Breast epithelium (tissue), 3 donors: ENCODE results near the gene CDC14B.
"Not testable (repeated sequence)": the region's sequence is repeated elsewhere in the genome, so short reads cannot be mapped to it uniquely, and the experiment has no call there.

Source experiments
- CTCF ChIP-seq, 3 donors: fragments of 450-650 bp; IDR thresholded peaks; one replicate each; pipeline ENCODE4 v1.5.1; 2016 to 2017; ENCODE audit warnings: antibody characterized with exemption in 3 of 3, mild to moderate bottlenecking in 3 of 3, moderate library complexity in 3 of 3
- POLR2AphosphoS5 ChIP-seq, 3 donors: sonication (generic); formaldehyde crosslinking; IDR thresholded peaks; one replicate each; pipeline ENCODE4 v1.6.1; 2017; ENCODE audit warnings: antibody characterized with exemption in 3 of 3

DNA sequence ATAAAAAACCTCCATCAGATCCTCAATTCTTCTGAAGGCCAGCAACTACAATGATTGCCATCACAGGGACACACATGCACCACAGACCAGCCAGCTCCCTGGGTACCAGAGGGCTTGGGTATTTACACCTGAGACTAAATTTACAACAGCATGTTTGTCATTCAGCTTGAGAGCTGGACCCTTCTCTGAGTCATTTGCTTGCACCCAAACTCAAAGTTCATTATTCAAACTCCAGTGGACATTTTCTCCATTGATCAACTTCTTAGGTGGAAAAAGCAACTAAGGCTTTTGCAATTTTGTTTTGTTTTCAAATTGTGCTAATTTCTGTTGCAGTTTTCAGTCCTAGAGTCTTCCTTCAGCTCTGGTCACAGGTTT, 116.3 kb downstream of the CDC14B start:
- not testable (repeated sequence) for TF ChIP-seq CTCF, POLR2AphosphoS5 (IDR thresholded peaks at IDR 0.05)
